Stimulated activated CD8-positive, alpha-beta memory T cell treated with anti-CD3 and anti-CD28 coated beads, Interleukin-15, amount 100 ng/mL, for 4 hours (primary cell): ENCODE results near the gene SPAG4.
A peak's percentile ranks its signal among the peaks of the same experiment; 100 is the strongest.

ENCODE experiments used
- DNase-seq, 2 donors: peaks; one replicate each; pipeline ENCODE4 v3.0.0-alpha.2; 2020; ENCODE audit warnings: low read depth in 2 of 2

SPAG4 gene

DNA sequence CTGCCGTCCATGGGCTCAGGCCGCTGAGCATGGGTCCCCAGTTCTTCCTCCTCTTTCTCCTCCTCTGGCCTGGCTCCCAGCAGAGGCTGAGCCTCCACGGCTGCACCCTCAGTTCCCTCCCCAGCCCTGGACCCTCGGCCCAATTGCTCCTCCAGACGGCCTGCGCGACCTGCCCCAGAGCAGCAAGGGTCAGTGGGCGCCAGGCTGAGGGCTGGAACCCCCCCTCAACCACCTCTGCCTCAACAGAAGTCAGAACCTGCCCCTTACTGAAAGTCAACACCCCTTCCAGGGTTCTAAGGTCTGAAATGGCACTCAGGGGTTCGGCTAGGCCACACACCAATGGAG is 15.9 kb upstream of the SPAG4 start:
- no peak for DNase-seq

DNA sequence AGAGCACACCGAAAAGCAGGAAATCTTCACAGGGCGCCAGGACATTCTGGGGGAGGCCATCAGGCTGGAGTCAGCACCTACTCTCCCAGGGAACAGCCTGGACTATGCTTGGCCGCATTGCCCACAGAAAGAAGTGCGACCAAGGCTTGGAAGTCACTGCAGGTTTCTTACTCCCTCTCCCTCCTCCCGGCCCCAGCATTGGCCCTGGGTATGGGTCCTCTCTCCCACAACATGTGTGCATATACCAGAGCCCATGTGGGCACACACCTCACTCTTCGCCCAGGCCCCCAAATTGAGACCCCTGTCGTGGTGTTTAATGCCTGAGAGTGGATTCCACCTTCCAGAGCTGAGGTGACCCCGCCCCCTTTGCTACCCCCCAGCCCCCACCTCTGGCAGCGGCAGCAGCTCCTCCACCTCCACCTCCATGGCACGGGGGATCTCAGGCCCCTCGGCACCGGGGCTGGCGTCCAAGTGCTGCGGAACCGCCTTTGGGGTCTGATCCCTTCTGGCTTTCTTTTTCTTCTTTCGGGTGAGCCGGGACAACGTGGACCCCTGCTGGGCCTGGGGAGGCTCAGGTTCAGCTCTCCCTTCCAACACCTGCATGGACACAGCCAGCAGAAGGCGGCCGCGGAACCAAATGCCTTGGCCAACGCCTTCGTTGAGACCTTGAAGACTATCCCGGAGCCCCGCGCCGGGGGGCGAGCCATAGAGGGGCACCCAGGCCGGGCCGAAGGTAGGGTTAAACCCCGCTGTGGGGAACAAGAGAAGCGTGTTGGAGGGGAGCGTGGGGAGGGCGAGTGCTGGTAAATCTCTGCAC is 15.2 kb upstream of the SPAG4 start:
- no peak for DNase-seq

DNA sequence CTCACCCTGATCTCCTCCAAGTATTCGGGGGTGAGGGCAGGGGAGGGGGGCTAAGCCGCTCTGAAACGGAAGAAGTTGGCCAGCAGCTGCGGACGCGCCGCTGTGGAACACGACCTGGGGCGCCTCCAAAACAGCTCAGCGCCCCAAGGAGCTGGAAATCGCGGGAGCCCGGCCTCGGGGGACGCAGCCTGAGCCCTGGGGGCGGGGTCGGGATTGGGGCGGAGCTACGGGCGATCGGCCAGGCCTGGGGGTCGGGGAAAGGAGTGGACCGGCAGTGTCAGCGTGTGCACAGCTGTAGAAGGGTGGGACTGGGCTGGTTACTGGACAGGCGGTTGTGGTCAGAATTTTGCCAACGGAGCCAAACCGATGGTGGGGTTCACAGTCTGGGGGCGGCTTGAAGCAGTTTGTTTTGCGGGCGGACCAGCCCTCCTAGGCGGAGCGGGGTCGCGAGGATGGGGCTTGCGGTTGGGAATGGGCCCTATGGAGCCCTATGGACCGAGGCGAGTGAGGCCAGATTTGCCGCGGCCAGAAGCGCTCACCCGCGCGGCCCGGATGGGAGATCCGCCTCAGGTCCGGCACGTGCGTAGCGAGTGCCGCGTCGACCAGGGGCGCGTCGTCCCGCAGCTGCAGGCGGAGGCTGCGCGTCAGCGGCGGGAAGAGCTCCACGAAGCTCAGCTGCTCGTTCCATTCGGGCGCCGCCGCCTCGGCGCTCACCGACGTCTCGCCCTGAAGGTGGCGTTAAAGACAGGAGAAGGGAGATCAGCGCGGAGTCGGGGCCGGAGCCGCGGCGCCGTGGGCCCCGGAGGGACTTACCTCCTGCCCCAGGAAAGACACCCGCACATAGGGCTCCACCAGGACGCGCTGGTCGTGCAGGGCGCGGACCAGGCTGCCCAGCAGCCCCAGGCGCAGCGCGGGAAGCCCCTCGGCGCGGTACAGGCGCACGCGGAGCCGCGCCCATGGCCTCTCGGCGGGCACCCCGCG is 14.3 kb upstream of the SPAG4 start:
- peak; percentile 57 to 60 for DNase-seq

DNA sequence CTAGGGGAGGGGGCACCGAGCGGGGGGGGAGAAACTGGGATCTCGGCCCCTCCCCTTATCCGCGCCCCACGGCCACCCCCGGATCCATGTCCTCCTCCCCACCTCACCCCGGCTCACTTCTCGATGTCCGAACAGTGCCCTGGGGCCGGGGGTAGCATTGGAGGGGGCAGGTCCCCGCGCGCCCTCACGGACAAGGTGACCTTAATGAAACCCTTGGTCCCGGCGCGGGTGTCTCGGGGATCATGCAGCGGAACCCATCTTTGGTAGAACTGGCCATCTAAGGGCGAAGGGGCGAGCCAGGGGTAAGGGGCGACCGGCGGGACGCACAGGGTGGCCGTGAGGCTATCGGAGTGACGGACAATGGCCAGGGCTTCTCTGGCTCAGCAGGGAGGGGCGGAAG is 13.6 kb upstream of the SPAG4 start:
- no peak for DNase-seq

DNA sequence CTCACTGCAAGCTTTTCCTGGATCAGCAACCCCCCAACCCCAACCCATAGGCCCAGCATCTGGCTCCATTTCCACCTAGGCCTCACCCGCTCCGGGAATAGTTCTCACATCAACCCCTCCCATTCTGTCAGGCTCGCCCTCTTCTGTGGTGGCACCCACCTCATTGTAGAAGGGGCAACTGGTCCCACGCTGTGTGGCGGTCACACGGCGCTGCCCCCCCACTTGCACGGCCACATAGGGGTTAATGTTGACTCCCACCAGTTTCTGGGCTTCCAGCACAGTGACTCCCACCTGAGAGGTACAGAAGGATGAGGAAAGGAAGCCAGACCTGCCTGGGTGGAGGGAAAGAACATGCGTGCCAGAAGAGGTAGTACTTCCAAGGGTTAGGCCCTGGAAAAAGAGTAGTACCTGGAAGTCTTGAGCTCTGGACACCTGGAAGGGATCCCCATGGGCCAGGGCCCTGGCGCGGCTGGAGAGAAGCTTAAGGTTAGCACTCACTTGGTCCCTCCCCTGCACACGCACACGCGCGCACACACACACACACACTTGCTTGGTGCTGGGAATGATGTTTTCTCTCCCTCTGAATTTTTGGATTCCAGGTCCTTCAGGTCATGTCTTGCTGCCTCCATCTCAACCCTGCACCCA is 12.7 kb upstream of the SPAG4 start:
- no peak for DNase-seq

DNA sequence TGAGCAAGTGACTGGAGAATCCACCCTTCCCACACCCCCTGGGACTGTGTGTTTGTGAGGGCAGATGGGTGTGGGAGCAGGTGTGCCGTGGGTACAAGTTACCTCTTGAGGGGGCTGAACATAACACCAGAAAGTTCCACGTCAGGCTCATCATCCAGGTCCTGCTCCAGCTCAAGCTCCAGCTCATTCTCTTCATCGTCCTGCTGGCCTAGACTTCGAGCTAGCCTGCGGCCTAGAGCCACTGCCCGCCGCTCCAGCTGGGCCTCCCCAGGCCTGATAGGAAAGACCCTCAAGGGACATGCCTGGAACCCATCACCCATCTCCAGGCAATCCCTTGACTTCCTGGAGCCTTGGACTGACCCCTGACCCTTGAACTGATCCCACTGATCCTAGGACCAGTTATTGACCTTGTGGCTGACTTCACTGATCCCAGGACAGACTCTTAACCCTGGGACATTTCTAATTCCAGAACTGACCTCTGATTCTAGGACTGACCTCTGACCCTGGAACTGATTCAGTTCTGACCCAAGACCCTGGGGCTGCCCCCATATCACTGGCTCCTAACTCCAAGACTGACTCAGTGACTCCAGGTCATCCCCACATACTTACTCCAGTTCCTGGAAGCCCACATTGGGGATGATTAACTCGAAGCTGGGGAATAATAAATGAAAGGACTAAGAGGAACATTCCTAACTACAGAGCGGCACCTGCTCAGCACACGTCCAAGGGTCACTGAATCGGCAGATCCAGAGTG is 11.8 kb upstream of the SPAG4 start:
- no peak for DNase-seq

DNA sequence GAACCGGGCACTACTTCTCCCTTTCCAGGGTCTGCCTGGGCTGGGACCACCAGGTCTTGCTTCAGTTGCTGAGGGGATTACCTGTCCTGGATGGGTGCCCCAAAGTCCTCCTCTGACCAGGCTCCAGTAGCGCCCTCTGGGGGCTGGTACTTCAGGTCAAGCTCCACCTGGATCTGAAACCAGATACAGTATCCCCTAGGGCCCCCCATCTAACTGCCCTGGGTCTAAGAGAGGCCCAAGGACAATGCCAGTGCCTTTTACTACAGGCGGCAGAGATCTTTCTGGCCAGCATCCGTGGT is 11.2 kb upstream of the SPAG4 start:
- no peak for DNase-seq

DNA sequence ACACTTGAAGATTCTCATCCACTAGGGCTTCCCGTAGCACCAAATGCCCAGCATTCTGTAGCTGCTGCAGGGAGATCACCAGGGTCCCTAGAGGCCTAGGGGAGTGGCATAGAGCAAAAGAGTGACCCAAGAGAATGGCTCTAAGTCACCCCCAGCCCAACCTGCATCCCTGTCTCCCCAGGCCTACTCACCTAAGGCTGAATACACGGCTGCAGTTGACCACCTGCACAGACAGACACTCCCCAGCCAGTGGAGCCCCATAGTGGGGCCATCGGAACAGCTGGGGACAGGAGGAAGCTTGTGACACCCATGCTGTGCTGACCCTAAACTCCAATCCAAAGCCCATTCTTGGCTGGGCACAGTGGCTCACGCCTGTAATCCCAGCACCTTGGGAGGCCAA is 9.5 kb upstream of the SPAG4 start:
- DNase-seq = no peak

DNA sequence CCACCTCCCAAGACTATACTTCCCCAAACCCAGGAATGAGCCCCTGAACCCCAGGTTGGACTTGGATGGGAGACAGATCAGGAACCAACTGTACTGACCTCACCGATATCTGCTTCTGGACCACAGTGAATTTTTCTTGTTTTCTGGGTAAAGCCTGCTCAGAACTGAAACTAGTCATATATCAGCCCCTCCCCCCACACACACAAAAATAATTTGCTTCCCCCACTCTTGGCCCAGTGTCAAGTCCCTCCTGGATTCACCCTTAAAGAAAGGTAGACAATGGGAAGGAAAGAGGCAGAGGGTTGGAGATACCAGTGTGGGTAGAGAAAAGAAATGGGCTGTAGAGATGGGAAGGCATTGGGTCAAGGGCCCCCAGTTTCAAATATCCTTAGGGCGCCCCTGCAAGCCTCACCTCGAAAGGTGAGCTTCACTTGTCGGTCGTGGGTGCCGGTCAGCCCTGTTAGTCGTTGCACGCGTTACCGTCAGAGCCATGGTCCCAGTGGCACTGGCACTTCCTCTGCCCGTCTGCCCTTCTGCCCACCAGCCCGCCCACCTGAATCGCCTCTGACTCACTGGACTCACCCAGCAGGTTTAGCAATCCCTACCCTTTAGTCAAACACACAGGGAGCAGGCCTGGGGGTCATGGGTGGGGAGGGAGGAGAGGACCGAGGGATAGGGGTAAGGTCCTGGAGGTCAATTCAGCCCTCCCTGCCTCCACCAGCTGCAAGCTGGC is 8.5 kb upstream of the SPAG4 start:
- DNase-seq = no peak

DNA sequence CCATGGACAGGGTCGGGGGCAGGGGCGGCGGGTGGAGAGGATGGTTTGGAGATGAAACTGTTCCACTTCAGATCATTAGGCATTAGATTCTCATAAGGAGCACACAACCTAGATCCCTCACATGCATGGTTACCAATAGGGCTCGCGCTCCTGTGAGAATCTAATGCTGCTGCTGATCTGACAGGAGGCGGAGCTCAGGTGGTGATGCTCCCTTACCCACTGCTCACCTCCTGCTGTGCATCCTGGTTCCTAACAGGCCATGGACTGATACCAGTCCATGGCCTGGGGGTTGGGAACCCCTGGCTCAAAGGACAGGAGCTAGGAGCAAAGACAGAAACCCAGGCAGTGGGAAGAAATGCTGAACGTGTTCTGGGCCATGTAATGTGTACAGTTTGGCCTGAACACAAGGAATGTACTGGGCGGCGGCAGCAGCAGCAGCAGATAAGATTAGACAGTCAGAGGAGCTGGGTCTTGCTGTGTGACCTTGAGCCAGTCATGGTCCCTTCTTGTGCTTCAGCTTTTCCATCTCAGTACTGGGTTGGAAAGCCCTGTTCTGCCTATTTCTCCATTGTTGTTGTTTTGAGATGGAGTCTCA is 4.7 kb upstream of the SPAG4 start:
- no peak for DNase-seq

DNA sequence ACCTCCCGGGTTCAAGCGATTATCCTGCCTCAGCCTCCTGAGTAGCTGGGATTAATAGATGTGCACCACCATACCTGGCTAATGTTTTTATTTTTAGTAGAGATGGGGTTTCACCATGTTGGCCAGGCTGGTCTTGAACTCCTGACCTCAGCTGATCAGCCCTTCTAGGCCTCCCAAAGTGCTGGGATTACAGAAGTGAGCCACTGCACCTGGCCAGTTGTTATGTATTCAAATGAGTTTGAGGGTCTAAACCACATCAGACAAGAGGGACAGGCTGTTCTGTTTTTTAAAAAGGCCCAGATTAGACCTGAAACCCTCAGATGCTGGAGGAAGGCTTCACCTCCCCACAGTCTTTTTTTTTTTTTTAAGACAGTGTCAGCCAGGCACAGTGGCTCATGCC is 4.1 kb upstream of the SPAG4 start:
- no peak for DNase-seq

DNA sequence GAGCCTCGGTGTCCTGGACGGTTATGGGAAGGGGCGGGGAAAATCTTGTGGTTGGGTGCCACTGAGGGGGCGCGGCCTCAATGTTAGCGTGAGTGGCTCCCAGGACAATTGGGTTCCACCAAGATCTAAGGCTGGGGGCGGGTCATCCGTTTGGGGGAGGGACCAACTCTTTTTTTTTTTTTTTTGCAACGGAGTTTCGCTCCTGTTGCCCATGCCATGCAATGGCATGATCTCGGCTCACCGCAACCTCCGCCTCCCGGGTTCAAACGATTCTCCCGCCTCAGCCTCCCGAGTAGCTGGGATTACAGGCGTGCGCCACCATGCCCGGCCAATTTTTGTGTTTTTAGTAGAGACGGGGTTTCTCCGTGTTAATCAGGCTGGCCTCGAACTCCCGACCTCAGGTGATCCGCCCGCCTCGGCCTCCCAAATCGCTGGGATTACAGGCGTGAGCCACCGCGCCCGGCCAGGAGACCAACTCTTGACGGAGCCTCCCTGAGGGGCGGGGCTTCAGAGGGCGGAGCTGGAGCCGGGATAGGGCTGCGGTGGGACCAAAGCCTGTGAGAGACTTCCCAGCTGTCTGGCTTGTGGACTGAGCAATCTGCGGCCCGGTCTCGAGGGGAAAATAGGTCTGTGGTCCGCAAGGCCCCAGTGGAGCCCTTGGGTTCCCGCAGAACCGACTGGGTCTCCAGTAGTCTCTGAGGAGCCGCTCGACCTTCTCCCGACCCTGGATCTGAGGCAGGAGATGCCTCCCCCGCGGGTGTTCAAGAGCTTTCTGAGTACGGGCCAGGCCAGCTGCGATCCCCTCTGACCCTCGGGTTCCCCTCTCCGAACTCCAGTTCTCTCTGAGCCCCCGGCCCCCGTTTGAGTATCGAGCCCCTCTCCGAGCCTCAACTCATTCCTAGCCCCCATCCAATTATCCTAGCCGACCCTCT is 1.1 kb downstream of the SPAG4 start:
- peak in 1 of 2 donors; percentile 26 for DNase-seq

DNA sequence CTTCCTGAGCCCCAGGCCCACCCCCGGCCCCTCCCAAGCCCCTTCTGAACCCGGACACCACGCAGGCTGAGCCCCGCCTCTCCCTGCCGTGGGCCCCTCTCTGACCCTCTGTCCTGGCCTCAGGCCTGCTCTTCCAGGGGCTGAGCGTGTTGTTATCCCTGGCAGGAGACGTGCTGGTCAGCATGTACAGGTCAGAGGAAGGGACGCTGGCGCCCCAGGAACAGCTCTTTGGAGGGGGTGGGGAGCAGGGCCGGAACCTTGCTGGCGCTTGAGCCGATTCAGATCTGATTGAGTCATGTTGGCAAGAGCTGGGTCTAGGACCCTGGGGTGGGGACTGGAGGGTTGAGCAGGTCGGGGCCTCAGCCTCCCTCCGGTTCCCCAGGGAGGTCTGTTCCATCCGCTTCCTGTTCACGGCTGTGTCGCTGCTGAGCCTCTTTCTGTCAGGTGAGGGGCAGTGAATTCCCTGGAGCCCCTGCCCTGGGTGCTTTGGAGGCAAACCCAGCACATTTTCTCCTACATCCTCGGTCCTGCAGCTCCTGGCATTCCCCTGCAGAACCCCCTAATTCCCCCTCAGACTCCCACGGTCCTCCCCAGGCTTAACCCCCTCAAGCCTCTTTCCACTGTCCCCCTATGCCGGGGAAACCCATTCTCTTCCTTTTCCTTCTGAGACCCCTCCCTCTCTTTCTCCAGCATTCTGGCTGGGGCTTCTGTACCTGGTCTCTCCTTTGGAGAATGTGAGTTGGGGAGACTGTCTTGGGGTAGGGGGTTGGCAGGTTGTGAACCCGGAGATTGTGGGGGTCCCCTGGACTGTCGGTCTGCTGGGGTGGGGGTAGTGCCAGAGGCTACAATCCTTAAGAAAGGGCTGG is 2.0 kb downstream of the SPAG4 start:
- DNase-seq = no peak

DNA sequence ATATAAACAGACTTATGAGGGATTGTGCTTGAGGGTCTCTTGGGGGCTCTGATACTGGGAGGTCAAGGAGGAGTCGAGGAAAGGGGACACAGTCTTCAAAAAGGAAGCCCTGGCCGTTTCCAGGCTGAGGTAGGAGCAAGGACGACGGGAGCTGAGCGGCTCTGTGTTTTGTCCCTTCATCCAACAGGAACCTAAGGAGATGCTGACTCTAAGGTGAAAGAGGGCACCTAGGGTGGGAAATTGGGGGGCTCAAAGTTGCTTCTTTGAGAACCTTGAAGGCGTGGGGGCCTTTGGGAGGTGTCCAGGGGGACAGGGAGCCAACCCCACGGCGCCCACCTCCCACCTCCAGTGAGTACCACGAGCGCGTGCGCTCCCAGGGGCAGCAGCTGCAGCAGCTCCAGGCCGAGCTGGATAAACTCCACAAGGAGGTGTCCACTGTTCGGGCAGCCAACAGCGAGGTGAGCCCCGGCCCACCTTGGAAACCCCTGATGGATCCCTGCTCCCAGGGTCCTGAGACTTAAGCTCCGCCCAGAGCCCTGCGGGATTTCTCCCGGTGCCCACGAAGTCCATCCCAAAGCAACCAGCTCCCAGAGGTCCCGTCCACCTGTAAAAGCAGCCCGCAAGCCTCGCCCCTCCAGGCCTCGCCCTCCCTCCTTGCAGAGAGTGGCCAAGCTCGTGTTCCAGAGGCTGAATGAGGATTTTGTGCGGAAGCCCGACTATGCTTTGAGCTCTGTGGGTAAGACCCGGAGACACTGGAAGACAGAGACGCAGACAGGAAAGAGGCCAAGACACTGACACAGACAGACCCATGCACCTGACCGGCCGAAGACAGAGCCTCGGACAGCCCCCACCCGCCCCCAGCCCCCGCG is 2.9 kb downstream of the SPAG4 start:
- DNase-seq = no peak

DNA sequence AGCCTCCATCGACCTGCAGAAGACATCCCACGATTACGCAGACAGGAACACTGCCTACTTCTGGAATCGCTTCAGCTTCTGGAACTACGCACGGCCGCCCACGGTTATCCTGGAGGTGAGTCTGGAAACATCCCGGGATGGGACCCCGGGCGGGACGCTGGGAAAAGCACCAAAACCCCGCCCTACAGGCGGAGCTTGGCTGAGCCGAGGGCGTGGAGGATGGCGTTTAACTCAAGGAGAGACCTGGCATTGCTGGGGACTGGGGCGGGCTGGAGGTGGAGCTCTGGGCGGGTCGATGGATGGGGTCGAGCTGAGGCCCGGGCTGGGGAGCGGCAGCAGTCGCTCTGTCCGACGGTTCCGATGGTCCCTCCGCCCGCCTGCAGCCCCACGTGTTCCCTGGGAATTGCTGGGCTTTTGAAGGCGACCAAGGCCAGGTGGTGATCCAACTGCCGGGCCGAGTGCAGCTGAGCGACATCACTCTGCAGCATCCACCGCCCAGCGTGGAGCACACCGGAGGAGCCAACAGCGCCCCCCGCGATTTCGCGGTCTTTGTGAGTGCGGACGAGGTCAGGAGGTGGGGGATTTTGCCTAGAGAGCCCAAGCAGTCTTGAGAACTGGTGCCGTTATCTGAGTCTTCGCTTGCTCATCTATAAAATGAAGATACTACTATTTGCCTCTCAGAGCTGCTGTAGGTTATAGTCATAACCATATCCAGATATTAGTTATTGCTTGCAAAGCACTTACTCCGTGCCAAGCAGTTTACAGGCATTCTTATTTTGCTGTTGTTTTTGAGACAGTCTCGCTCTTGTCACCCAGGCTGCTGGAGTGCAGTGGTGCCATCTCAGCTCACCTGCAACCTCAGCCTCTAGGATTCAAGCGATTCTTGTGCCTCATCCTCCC is 3.8 kb downstream of the SPAG4 start:
- peak; percentile 51 to 56 for DNase-seq

DNA sequence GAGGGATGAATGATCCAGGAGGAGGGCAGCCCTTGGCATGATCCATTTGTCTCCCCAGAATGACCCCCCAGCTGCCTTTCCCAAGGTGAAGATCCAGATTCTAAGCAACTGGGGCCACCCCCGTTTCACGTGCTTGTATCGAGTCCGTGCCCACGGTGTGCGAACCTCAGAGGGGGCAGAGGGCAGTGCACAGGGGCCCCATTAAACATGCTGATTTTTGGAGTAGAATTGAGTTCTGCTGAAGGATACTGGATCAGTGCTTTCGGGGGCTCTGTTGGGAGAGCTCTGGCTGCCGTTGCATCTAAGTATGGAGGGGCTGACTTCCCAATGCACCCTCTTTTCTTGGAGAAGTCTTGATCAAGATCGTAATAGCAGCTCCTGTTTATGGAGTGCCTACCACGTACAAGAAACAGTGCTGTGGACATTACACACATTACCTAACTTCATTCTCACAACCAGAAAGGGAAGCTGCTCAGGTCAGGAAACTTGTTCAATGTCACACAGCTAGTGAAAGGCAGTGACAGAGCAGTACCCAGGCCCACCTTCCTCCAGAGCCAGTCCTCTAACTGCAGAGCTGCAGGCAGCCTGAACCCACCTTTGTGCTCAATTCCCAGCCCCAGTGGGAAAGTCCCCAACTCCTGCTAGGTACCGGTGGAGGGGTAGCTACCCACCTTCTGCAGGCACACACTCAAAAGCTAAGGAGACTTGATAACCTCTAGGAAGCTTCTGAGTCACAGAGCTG is 5.4 kb downstream of the SPAG4 start:
- no peak for DNase-seq
